CD14-positive monocyte (primary cell): ENCODE data around the gene BFAR. TPM values are rescaled to one million over a fixed set of nuclear protein-coding genes. Genes with fewer than 3 reads are reported as not detected.

Source experiments
- DNase-seq, 3 donors: peaks; one replicate each; pipeline ENCODE4 v3.0.0-alpha.2; 2011 to 2022
- H2AFZ ChIP-seq: 2 replicates; pipeline ENCODE4 v1.6.0; 2012; ENCODE audit warnings: mild to moderate bottlenecking, low read depth, low read length, inconsistent platforms; ENCODE audit not compliant: insufficient read depth, poor library complexity, severe bottlenecking
- H3K27ac ChIP-seq, 2 donors: 1 replicate in 1 of 2; 2 replicates in 1 of 2; pipeline ENCODE4 v1.5.1; 2012 to 2013; ENCODE audit warnings: low read length in 2 of 2, control low read depth in 1 of 2, inconsistent platforms in 1 of 2, low read depth in 1 of 2, mild to moderate bottlenecking in 1 of 2
- H3K27me3 ChIP-seq, 2 donors: one replicate each; pipeline versions ENCODE4 v1.6.0 to v1.6.1; 2011 to 2013; ENCODE audit warnings: low read length in 2 of 2; ENCODE audit not compliant: control insufficient read depth in 2 of 2, insufficient read depth in 2 of 2
- H3K36me3 ChIP-seq, 2 donors: replicated peaks in 1 of 2; 1 replicate in 1 of 2; 2 replicates in 1 of 2; pipeline versions ENCODE4 v1.5.1 to v1.6.1; 2012 to 2013; ENCODE audit warnings: low read length in 2 of 2, control low read depth in 1 of 2, inconsistent platforms in 1 of 2, mild to moderate bottlenecking in 1 of 2; ENCODE audit not compliant: insufficient read depth in 2 of 2, control insufficient read depth in 1 of 2
- H3K4me1 ChIP-seq, 2 donors: 1 replicate in 1 of 2; 2 replicates in 1 of 2; pipeline versions ENCODE4 v1.5.1 to v1.6.1; 2012 to 2013; ENCODE audit warnings: low read length in 2 of 2, control low read depth in 1 of 2, inconsistent platforms in 1 of 2, mild to moderate bottlenecking in 1 of 2, moderate library complexity in 1 of 2; ENCODE audit not compliant: insufficient read depth in 2 of 2, control insufficient read depth in 1 of 2
- H3K4me2 ChIP-seq: replicated peaks from 2 replicates; pipeline ENCODE3; 2012; ENCODE audit warnings: low read length, moderate library complexity, mild to moderate bottlenecking; ENCODE audit not compliant: poor library complexity, severe bottlenecking; ENCODE audit errors: extremely low read depth
- H3K4me3 ChIP-seq, 3 experiments: fragments of 200-600 bp in 1 of 3; sonication (generic) in 1 of 3; replicated peaks in 1 of 3; 1 replicate in 2 of 3; 2 replicates in 1 of 3; pipeline ENCODE4 v1.5.1; 2011 to 2013; ENCODE audit warnings: low read length in 3 of 3, mild to moderate bottlenecking in 3 of 3, control low read depth in 2 of 3, low read depth in 2 of 3, inconsistent platforms in 1 of 3, moderate library complexity in 1 of 3
- H3K79me2 ChIP-seq: 2 replicates; pipeline ENCODE4 v1.6.0; 2012; ENCODE audit warnings: mild to moderate bottlenecking, control low read depth, inconsistent platforms, low read length, moderate library complexity; ENCODE audit not compliant: insufficient read depth
- H3K9ac ChIP-seq: 2 replicates; pipeline ENCODE4 v1.6.0; 2017; ENCODE audit warnings: low read length, mild to moderate bottlenecking; ENCODE audit not compliant: insufficient read depth, poor library complexity, severe bottlenecking
- H3K9me3 ChIP-seq, 2 donors: replicated peaks in 1 of 2; 1 replicate in 1 of 2; 2 replicates in 1 of 2; pipeline versions ENCODE4 v1.5.1 to v1.6.1; 2012 to 2013; ENCODE audit warnings: low read length in 2 of 2, control low read depth in 1 of 2; ENCODE audit not compliant: control insufficient read depth in 1 of 2, insufficient read depth in 1 of 2
- H4K20me1 ChIP-seq: 2 replicates; pipeline ENCODE4 v1.6.0; 2012; ENCODE audit warnings: mild to moderate bottlenecking, low read length, control low read depth, moderate library complexity; ENCODE audit not compliant: insufficient read depth
- H3K27ac Mint-ChIP-seq, 7 donors: one replicate each; pipeline ENCODE4 v1.8.0; 2020; ENCODE audit warnings: mild to moderate bottlenecking in 7 of 7, mixed read lengths in 7 of 7, moderate library complexity in 6 of 7, inconsistent platforms in 2 of 7
- H3K27me3 Mint-ChIP-seq, 3 donors: one replicate each; pipeline ENCODE4 v1.8.0; 2021 to 2022; ENCODE audit warnings: low read depth in 3 of 3, mild to moderate bottlenecking in 3 of 3, mixed read lengths in 3 of 3, moderate library complexity in 3 of 3, inconsistent platforms in 1 of 3
- H3K36me3 Mint-ChIP-seq, 2 donors: one replicate each; pipeline ENCODE4 v1.8.0; 2020; ENCODE audit warnings: mixed read lengths in 2 of 2, inconsistent platforms in 1 of 2, mild to moderate bottlenecking in 1 of 2
- H3K4me1 Mint-ChIP-seq: one replicate; pipeline ENCODE4 v1.8.0; 2020; ENCODE audit warnings: mild to moderate bottlenecking, mixed read lengths
- H3K4me3 Mint-ChIP-seq, 2 donors: one replicate each; pipeline ENCODE4 v1.8.0; 2020; ENCODE audit warnings: mild to moderate bottlenecking in 2 of 2, mixed read lengths in 2 of 2, moderate library complexity in 1 of 2
- H3K9me3 Mint-ChIP-seq, 7 donors: one replicate each; pipeline ENCODE4 v1.8.0; 2020 to 2022; ENCODE audit warnings: mixed read lengths in 7 of 7, mild to moderate bottlenecking in 6 of 7, moderate library complexity in 6 of 7, inconsistent platforms in 2 of 7
- WGBS: methylation state at CpG from one replicate; pipeline ENCODE4 v1.1.5; 2013; ENCODE audit warnings: missing lambda C conversion rate; ENCODE audit not compliant: insufficient coverage; 5-methylcytosine and 5-hydroxymethylcytosine counted together
- intact Hi-C, 2 donors: fragments of 100-400 bp; cut with micrococcal nuclease; formaldehyde crosslinking; loops; one replicate each; pipeline versions ENCODE4 v1.15.0 to v1.15.1; 2023
- polyA plus RNA-seq, 3 donors: library from polyadenylated mRNA; depleted of rRNA in 1 of 3; unstranded in 2 of 3; stranded (reverse) in 1 of 3; fragments of 300-500 nt in 2 of 3; fragments of >200 nt in 1 of 3; fragmentation: Illumina TruSeq in 2 of 3; gene quantifications; 1 replicate in 2 of 3; 2 replicates in 1 of 3; pipeline ENCODE4 v1.2.3, GENCODE V29; 2012 to 2021
- TF ChIP-seq, protein P1 (sequence below): fragments of 200-600 bp; IDR thresholded peaks from one replicate; pipeline ENCODE4 v1.8.0; 2022; ENCODE audit warnings: antibody characterized with exemption, mild to moderate bottlenecking

BFAR gene
- polyA plus RNA-seq, 3 donors = 27.5 to 36.0 (median 28.6) TPM

GRCh38 chr16:14676633-14677032, 43.9 kb downstream of the BFAR start:
- DNase-seq = no peak
- Histone ChIP-seq H3K79me2 (no peaks in the 10 kb centered on the region), H3K27ac (no peak overlapping the region), H2AFZ (no peak overlapping the region), H3K36me3 (no peaks in the 10 kb centered on the region), H3K4me2 (no peak overlapping the region), H3K4me1 (no peaks in the 10 kb centered on the region), H3K27me3 (no peaks in the 10 kb centered on the region), H3K4me3 (no peak overlapping the region), H4K20me1 (no peaks in the 10 kb centered on the region), H3K9ac (no peak overlapping the region), H3K9me3 (no peaks in the 10 kb centered on the region)
- Mint-ChIP-seq H3K4me3 (no peak overlapping the region), H3K9me3 (peaks cover 0 to 5% (median 0%) of the 10 kb centered on the region in 7 donors), H3K4me1 (no peaks in the 10 kb centered on the region), H3K27me3 (peaks cover 2 to 4% (median 3%) of the 10 kb centered on the region in 3 donors), H3K27ac (no peak overlapping the region), H3K36me3 (no peaks in the 10 kb centered on the region)
- WGBS = no CpG with 5 or more reads among the region's 3 CpGs
- TF ChIP-seq, protein P1, sequence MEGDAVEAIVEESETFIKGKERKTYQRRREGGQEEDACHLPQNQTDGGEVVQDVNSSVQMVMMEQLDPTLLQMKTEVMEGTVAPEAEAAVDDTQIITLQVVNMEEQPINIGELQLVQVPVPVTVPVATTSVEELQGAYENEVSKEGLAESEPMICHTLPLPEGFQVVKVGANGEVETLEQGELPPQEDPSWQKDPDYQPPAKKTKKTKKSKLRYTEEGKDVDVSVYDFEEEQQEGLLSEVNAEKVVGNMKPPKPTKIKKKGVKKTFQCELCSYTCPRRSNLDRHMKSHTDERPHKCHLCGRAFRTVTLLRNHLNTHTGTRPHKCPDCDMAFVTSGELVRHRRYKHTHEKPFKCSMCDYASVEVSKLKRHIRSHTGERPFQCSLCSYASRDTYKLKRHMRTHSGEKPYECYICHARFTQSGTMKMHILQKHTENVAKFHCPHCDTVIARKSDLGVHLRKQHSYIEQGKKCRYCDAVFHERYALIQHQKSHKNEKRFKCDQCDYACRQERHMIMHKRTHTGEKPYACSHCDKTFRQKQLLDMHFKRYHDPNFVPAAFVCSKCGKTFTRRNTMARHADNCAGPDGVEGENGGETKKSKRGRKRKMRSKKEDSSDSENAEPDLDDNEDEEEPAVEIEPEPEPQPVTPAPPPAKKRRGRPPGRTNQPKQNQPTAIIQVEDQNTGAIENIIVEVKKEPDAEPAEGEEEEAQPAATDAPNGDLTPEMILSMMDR = no peak
- intact Hi-C loops = no loop called here

DNA sequence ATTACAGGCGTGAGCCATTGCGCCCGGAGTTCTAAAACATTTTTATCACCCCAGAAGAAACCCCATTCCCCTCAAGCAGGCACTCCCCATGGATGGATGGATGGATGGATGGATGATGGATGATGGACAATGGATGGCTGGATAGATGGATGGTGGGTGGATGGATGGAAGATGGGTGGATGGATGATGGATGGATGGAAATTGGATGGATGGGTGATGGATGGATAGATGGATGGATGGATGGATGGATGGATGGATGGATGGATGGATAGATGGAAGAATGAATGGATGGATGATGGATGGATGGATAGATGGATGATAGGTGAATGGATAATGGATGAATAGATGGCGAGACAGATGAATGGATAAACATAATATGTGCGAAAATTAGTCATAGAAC, 44.9 kb downstream of the BFAR start:
- Histone ChIP-seq H3K9me3 (no peaks in the 10 kb centered on the region), H4K20me1 (no peaks in the 10 kb centered on the region), H3K9ac (no peak overlapping the region), H3K27me3 (no peaks in the 10 kb centered on the region), H3K4me2 (no peak overlapping the region), H2AFZ (no peak overlapping the region), H3K4me3 (no peak overlapping the region), H3K4me1 (no peaks in the 10 kb centered on the region), H3K36me3 (no peaks in the 10 kb centered on the region), H3K27ac (no peak overlapping the region), H3K79me2 (no peaks in the 10 kb centered on the region)
- peaks cover 2 to 4% (median 3%) of the 10 kb centered on the region in 3 donors for H3K27me3 Mint-ChIP-seq
- H3K9me3 Mint-ChIP-seq = peaks cover 0 to 5% (median 0%) of the 10 kb centered on the region in 7 donors
- TF ChIP-seq, protein P1 = no peak
- H3K27ac Mint-ChIP-seq = no peak overlapping the region
- no peaks in the 10 kb centered on the region for H3K36me3 Mint-ChIP-seq
- intact Hi-C loops = no loop called here
- 100% methylated on average over 2 of the region's 5 CpGs for WGBS
- no peak overlapping the region for H3K4me3 Mint-ChIP-seq
- DNase-seq = no peak
- H3K4me1 Mint-ChIP-seq = no peaks in the 10 kb centered on the region
